OCI-LY3 (cell line): ENCODE measurements around the gene NKX2-1.
A peak's percentile ranks its signal among the peaks of the same experiment; 100 is the strongest.

Source experiments
- H2AFZ ChIP-seq: fragments of 200-600, 300-600 bp; shearing (Covaris generic); 2 replicates; pipeline ENCODE4 v1.6.0; 2014; ENCODE audit warnings: antibody characterized with exemption, low read depth, low read length
- H3K27ac ChIP-seq: fragments of 200-600, 300-600 bp; sonication (generic); 2 replicates; pipeline ENCODE4 v1.5.1; 2014; ENCODE audit warnings: mild to moderate bottlenecking, low read length, moderate library complexity, mixed read lengths
- H3K27me3 ChIP-seq: fragments of 200-600, 300-600 bp; sonication (generic); 2 replicates; pipeline ENCODE4 v1.6.1; 2014; ENCODE audit warnings: low read depth, low read length, mixed read lengths
- H3K36me3 ChIP-seq: fragments of 200-600, 300-600 bp; sonication (generic); replicated peaks from 2 replicates; pipeline ENCODE3; 2014; ENCODE audit warnings: low read depth, low read length, mixed read lengths
- H3K4me1 ChIP-seq: fragments of 300-600, 200-600 bp; sonication (generic); 2 replicates; pipeline ENCODE4 v1.6.1; 2014; ENCODE audit warnings: low read length, mixed read lengths
- H3K4me2 ChIP-seq: fragments of 200-600, 300-600 bp; sonication (generic); 2 replicates; pipeline ENCODE4 v1.6.1; 2014; ENCODE audit warnings: low read length, mixed read lengths
- H3K4me3 ChIP-seq: fragments of 300-600, 200-600 bp; sonication (generic); 2 replicates; pipeline ENCODE4 v1.5.1; 2014; ENCODE audit warnings: antibody characterized with exemption, mild to moderate bottlenecking, low read length, moderate library complexity
- H3K79me2 ChIP-seq: fragments of 300-600, 200-600 bp; shearing (Covaris generic); 2 replicates; pipeline ENCODE4 v1.6.1; 2014; ENCODE audit warnings: mild to moderate bottlenecking, low read length, mixed read lengths
- H3K9ac ChIP-seq: fragments of 300-600, 200-600 bp; shearing (Covaris generic); 2 replicates; pipeline ENCODE4 v1.6.0; 2014; ENCODE audit warnings: mild to moderate bottlenecking, low read length, moderate library complexity
- H3K9me3 ChIP-seq: fragments of 200-600, 300-600 bp; shearing (Covaris generic); 2 replicates; pipeline ENCODE4 v1.6.1; 2014; ENCODE audit warnings: low read length, mixed read lengths; ENCODE audit not compliant: insufficient read depth
- H4K20me1 ChIP-seq: fragments of 200-600, 300-600 bp; sonication (generic); 2 replicates; pipeline ENCODE4 v1.6.1; 2016; ENCODE audit warnings: low read length, mixed read lengths; ENCODE audit not compliant: insufficient read depth
- EZH2phosphoT487 ChIP-seq: fragments of 200-600 bp; shearing (Covaris generic); IDR thresholded peaks from 2 replicates; pipeline ENCODE4 v1.6.1; 2018; ENCODE audit warnings: antibody characterized with exemption, mixed run types, low read depth
- TF ChIP-seq, protein P1 (sequence below): fragments of 200-600, 300-600 bp; sonication (generic); IDR thresholded peaks from 2 replicates; pipeline ENCODE4 v1.5.1; 2014; ENCODE audit warnings: antibody characterized with exemption, low read length, low read depth

NKX2-1 gene

DNA sequence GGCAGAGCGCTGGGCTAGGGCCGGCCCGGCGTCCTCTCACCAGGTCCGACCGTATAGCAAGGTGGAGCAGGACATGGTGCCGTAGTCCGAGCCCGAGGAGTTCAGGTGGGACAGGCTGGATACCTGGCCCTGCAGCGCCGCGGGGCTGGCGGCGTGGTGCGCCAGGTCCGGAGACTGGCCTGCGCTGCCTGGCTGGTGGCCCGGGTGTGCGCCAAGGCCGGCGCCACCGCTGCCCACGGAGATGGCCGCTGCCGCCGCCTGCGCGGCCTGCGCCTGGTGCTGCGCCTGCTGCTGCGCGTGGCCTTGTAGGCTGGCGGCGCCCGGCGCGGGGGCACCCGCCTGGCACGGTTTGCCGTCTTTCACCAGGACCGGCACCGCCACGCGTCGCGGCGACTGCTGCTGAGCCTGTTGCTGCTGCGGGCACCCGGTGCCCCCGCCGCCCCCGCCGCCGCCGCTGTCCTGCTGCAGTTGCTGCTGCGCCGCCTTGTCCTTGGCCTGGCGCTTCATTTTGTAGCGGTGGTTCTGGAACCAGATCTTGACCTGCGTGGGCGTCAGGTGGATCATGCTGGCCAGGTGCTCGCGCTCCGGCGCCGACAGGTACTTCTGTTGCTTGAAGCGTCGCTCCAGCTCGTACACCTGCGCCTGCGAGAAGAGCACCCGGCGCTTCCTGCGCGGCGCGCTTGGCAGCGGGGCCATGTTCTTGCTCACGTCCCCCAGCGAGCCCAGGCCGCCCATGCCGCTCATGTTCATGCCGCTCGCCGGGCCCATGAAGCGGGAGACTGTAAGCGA, 2.6 kb downstream of the NKX2-1 start:
- Histone ChIP-seq H3K4me3 (no peak overlapping the region), H3K9me3 (no peaks in the 10 kb centered on the region), H4K20me1 (no peaks in the 10 kb centered on the region), H3K79me2 (no peaks in the 10 kb centered on the region), H3K27ac (no peak overlapping the region), H3K4me2 (no peak overlapping the region), H2AFZ (no peak overlapping the region), H3K27me3 (no peaks in the 10 kb centered on the region), H3K36me3 (no peaks in the 10 kb centered on the region), H3K4me1 (peaks cover 23% of the 10 kb centered on the region), H3K9ac (no peak overlapping the region)
- no peak for TF ChIP-seq EZH2phosphoT487
- TF ChIP-seq, protein P1, sequence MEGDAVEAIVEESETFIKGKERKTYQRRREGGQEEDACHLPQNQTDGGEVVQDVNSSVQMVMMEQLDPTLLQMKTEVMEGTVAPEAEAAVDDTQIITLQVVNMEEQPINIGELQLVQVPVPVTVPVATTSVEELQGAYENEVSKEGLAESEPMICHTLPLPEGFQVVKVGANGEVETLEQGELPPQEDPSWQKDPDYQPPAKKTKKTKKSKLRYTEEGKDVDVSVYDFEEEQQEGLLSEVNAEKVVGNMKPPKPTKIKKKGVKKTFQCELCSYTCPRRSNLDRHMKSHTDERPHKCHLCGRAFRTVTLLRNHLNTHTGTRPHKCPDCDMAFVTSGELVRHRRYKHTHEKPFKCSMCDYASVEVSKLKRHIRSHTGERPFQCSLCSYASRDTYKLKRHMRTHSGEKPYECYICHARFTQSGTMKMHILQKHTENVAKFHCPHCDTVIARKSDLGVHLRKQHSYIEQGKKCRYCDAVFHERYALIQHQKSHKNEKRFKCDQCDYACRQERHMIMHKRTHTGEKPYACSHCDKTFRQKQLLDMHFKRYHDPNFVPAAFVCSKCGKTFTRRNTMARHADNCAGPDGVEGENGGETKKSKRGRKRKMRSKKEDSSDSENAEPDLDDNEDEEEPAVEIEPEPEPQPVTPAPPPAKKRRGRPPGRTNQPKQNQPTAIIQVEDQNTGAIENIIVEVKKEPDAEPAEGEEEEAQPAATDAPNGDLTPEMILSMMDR = no peak

DNA sequence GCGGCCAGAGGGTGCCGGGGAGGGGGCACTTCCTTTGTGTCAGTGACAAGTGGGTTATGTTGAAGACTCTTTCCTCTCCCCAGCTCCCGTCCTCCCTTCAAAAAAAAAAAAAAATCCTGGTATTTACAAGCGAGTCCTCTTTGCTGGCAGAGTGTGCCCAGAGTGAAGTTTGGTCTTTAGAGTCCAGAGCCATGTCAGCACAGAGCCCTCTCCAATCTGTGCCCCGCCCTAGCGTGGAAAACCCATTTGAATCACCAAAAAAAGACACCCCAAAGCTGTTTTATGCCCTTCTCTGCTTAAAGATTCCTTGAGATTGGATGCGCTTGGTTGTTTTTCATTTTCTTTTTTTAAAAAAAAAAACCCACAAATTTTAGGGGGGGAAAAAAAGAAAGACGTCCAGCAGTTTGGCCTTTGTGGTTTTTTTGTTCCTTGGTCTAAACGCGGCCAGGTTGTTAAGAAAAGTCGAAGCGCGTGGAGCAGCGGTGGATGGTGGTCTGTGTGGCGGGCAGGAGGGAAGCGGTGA, 3.3 kb downstream of the NKX2-1 start:
- H3K4me3 ChIP-seq = no peak overlapping the region; the same call in 1 of the 2 replicates
- H3K4me1 ChIP-seq = peaks cover 23% of the 10 kb centered on the region
- no peaks in the 10 kb centered on the region for H4K20me1 ChIP-seq
- H3K27ac ChIP-seq = peak overlapping the region; percentile 88
- no peaks in the 10 kb centered on the region for H3K27me3 ChIP-seq
- H3K9me3 ChIP-seq = no peaks in the 10 kb centered on the region
- no peak overlapping the region; the same call in 1 of the 2 replicates for H2AFZ ChIP-seq
- H3K79me2 ChIP-seq = no peaks in the 10 kb centered on the region
- TF ChIP-seq EZH2phosphoT487 = no peak
- TF ChIP-seq, protein P1 = no peak
- no peak overlapping the region for H3K9ac ChIP-seq
- peak overlapping the region; percentile 63 for H3K4me2 ChIP-seq
- no peaks in the 10 kb centered on the region for H3K36me3 ChIP-seq

DNA sequence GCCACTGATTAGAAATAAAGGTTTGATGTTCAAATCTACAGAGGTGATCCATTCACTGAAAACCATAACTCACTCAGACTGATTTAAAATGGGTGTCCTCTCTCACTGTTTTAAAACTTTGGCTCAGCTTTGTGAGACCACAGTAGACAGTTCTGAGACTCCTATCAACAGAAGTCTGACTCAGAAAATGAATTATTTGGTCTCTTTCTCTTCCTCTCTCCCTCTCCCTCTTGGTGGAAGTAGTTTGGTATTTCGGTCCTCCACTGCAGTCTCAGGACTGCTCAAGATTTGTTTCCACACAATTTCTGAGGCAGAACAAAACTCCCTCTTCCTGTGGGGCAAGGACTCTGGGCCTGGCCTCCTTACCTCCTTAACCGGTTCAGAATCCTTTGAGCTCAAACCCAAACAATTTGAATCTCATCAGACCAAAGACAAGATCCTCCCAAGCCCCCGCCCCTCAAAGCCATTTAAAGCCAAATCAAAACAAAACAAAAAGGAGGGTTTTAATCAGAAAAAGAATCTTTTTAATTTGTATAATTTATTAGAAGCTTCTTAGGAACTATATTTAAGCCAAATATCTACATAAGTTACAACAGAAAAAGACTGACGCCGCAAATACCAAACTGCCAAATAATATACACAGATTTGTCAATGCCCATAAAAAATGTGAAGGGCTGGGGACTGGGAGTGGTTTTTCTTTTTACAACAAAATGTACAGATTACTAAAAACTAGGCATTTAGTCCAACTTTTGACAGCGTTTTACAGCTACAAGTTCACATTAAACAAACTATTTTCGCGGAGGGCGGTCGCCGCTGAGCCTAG, 3.9 kb downstream of the NKX2-1 start:
- TF ChIP-seq EZH2phosphoT487 = no peak
- TF ChIP-seq, protein P1 = no peak
- Histone ChIP-seq H2AFZ (peak overlapping the region; percentile 40; the same call in 1 of the 2 replicates), H3K9ac (peak overlapping the region; percentile 62), H3K9me3 (no peaks in the 10 kb centered on the region), H3K36me3 (no peaks in the 10 kb centered on the region), H3K4me1 (peaks cover 23% of the 10 kb centered on the region), H3K79me2 (no peaks in the 10 kb centered on the region), H4K20me1 (no peaks in the 10 kb centered on the region), H3K27ac (peak overlapping the region; percentile 88), H3K27me3 (no peaks in the 10 kb centered on the region), H3K4me2 (peak overlapping the region; percentile 63), H3K4me3 (peak overlapping the region; percentile 41)

DNA sequence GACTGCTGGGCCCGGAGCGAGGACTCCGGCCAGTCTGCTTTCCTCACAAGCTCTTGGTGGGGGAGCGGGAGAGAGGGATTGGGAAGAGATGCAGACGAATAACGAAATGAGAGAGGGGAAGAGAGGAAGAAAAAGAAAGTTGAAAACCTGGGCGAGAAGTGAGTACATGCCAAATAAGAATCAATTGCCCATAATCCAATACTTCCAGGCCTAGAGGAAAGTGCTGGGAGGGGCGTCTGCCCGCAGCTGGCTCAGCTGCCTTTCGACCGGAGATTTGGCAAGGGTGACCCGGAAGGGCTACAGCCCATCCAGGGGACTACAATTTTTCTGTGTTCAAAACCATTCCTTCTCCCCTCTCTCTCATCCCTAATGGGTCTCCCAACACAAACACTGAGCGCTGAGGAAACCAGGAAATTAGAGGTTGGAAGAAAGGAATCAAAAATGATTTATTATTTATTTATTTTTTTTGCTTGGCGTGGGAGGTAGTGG, 4.9 kb downstream of the NKX2-1 start:
- Histone ChIP-seq H2AFZ (no peak overlapping the region), H3K27ac (peak overlapping the region; percentile 88), H3K27me3 (no peaks in the 10 kb centered on the region), H3K4me1 (peaks cover 23% of the 10 kb centered on the region), H3K9me3 (no peaks in the 10 kb centered on the region), H4K20me1 (no peaks in the 10 kb centered on the region), H3K4me3 (no peak overlapping the region), H3K79me2 (no peaks in the 10 kb centered on the region), H3K9ac (peak overlapping the region; percentile 62), H3K36me3 (no peaks in the 10 kb centered on the region), H3K4me2 (peak overlapping the region; percentile 63; the same call in 1 of the 2 replicates)
- no peak for TF ChIP-seq EZH2phosphoT487
